Osteoblast (primary cell): ENCODE data around the gene REV3L. TPM values are rescaled to one million over a fixed set of nuclear protein-coding genes. Genes with fewer than 3 reads are reported as not detected.

Experiments used
- DNase-seq: peaks from one replicate; pipeline ENCODE4 v3.0.0; 2011; ENCODE audit warnings: low spot score, mixed read lengths; ENCODE audit not compliant: insufficient read length; ENCODE audit errors: missing footprints
- H2AFZ ChIP-seq: 2 replicates; pipeline ENCODE4 v1.6.0; 2011; ENCODE audit warnings: mild to moderate bottlenecking, low read length
- H3K27ac ChIP-seq: 2 replicates; pipeline ENCODE4 v1.5.1; 2011; ENCODE audit warnings: mild to moderate bottlenecking, low read depth, low read length, moderate library complexity
- H3K27me3 ChIP-seq: 2 replicates; pipeline ENCODE4 v1.6.0; 2012; ENCODE audit warnings: mild to moderate bottlenecking, control low read depth, inconsistent platforms, low read length, moderate library complexity; ENCODE audit not compliant: insufficient read depth
- H3K36me3 ChIP-seq: 2 replicates; pipeline ENCODE4 v1.5.1; 2011; ENCODE audit warnings: mild to moderate bottlenecking, low read length, control low read depth, moderate library complexity; ENCODE audit not compliant: insufficient read depth
- H3K4me1 ChIP-seq: 2 replicates; pipeline ENCODE4 v1.5.1; 2011; ENCODE audit warnings: mild to moderate bottlenecking, low read length, control low read depth, moderate library complexity; ENCODE audit not compliant: insufficient read depth
- H3K4me2 ChIP-seq: 2 replicates; pipeline ENCODE4 v1.6.0; 2011; ENCODE audit warnings: mild to moderate bottlenecking, low read length; ENCODE audit not compliant: insufficient read depth
- H3K4me3 ChIP-seq: fragments of 200-600 bp; sonication (generic); 3 replicates; pipeline ENCODE4 v1.5.1; 2012; ENCODE audit warnings: mild to moderate bottlenecking, low read length, inconsistent platforms; ENCODE audit not compliant: insufficient read depth
- H3K79me2 ChIP-seq: 2 replicates; pipeline ENCODE4 v1.6.0; 2012; ENCODE audit warnings: mild to moderate bottlenecking, low read length, control low read depth, inconsistent platforms; ENCODE audit not compliant: insufficient read depth
- H3K9me3 ChIP-seq: 2 replicates; pipeline ENCODE4 v1.5.1; 2011; ENCODE audit warnings: low read depth, low read length, control low read depth
- H4K20me1 ChIP-seq: 2 replicates; pipeline ENCODE4 v1.6.0; 2012; ENCODE audit warnings: mild to moderate bottlenecking, low read length, control low read depth; ENCODE audit not compliant: insufficient read depth
- total RNA-seq: library from RNA; depleted of rRNA; stranded (reverse); fragments of >200 nt; gene quantifications from 2 replicates; pipeline ENCODE4 v1.2.3, GENCODE V29; 2012
- TF ChIP-seq, protein P1 (sequence below): IDR thresholded peaks from 2 replicates; pipeline ENCODE4 v1.5.1; 2011; ENCODE audit warnings: mild to moderate bottlenecking, low read depth, low read length, moderate library complexity; ENCODE audit errors: extremely low read depth

The REV3L gene
- total RNA-seq, 1 donor, result 42.0 TPM

DNA sequence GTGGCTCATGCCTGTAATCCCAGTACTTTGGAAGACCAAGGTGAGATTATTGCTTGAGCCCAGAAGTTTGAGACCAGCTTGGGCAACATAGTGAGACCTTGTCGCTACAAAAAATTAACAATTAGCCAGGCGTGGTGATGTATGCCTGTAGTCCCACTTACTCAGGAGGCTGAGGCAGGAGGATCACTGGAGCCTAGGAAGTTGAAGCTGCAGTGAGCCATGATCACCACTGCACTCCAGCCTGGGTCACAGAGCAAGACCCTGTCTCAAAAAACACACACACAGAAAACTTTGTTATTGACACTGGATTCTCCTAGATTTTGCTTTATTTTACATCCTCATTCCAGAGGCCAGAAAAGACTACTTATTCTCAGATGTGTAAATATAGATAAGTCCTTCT lies 9.5 kb upstream of the REV3L start:
- no peak overlapping the region for H3K4me3 ChIP-seq
- DNase-seq, result no peak
- TF ChIP-seq, protein P1, sequence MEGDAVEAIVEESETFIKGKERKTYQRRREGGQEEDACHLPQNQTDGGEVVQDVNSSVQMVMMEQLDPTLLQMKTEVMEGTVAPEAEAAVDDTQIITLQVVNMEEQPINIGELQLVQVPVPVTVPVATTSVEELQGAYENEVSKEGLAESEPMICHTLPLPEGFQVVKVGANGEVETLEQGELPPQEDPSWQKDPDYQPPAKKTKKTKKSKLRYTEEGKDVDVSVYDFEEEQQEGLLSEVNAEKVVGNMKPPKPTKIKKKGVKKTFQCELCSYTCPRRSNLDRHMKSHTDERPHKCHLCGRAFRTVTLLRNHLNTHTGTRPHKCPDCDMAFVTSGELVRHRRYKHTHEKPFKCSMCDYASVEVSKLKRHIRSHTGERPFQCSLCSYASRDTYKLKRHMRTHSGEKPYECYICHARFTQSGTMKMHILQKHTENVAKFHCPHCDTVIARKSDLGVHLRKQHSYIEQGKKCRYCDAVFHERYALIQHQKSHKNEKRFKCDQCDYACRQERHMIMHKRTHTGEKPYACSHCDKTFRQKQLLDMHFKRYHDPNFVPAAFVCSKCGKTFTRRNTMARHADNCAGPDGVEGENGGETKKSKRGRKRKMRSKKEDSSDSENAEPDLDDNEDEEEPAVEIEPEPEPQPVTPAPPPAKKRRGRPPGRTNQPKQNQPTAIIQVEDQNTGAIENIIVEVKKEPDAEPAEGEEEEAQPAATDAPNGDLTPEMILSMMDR, result no peak
- H3K79me2 ChIP-seq, result peaks cover 39% of the 10 kb centered on the region
- H3K4me2 ChIP-seq, result no peak overlapping the region
- H3K4me1 ChIP-seq, result peaks cover 5% of the 10 kb centered on the region
- no peaks in the 10 kb centered on the region for H3K27me3 ChIP-seq
- H4K20me1 ChIP-seq, result no peaks in the 10 kb centered on the region
- H2AFZ ChIP-seq, result no peak overlapping the region
- no peak overlapping the region for H3K27ac ChIP-seq
- H3K9me3 ChIP-seq, result no peaks in the 10 kb centered on the region
- peaks cover 5% of the 10 kb centered on the region for H3K36me3 ChIP-seq

DNA sequence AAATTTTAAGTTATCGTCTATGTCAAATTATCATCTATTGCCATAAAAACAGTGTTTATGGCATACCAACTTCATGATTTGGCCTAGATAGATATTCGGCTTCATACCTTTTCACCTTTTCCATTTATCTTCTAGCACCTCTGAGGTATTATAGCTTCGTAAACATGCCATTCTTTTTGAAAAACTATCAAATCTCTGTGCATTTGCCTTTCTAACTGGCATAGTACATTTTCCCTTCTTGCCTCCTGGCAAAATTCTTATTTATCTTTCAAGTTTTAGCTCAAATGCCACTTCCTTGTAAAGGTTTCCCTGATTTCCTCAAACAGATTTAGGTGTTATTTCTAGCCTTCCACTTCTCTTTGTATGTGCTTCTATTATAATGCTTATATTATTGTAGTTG lies 7.0 kb upstream of the REV3L start:
- H3K9me3 ChIP-seq, result no peaks in the 10 kb centered on the region
- no peak overlapping the region for H3K4me3 ChIP-seq
- H3K4me1 ChIP-seq, result peaks cover 18% of the 10 kb centered on the region
- H3K27me3 ChIP-seq, result no peaks in the 10 kb centered on the region
- no peak overlapping the region for H2AFZ ChIP-seq
- no peak for DNase-seq
- TF ChIP-seq, protein P1, result no peak
- H4K20me1 ChIP-seq, result no peaks in the 10 kb centered on the region
- H3K27ac ChIP-seq, result no peak overlapping the region
- peaks cover 5% of the 10 kb centered on the region for H3K36me3 ChIP-seq
- peaks cover 54% of the 10 kb centered on the region for H3K79me2 ChIP-seq
- no peak overlapping the region for H3K4me2 ChIP-seq

DNA sequence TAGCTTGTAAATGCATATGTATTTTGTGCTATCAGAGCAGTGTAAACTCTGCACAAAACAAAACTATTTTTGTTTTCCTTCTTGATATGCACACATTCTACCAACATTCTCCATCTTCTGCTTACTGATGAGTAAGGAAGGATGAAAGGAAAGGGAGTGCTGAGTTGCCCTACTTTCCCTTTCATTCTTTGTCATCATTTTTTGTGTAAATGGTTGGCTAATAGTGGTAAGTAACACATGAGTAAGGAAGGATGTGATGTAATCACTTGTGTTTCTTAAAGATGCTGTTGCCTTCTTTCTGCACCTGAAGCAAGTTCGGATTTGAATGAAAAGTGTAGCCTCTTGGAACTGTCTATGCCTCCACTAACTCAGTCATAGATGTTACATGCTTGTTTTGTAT lies 4.6 kb upstream of the REV3L start:
- Histone ChIP-seq H3K4me3 (no peak overlapping the region), H4K20me1 (no peaks in the 10 kb centered on the region), H3K9me3 (no peaks in the 10 kb centered on the region), H3K4me1 (peaks cover 28% of the 10 kb centered on the region), H2AFZ (peak overlapping the region; percentile 47), H3K27ac (peak overlapping the region; percentile 42), H3K27me3 (no peaks in the 10 kb centered on the region), H3K4me2 (no peak overlapping the region), H3K36me3 (peaks cover 5% of the 10 kb centered on the region), H3K79me2 (peaks cover 56% of the 10 kb centered on the region)
- TF ChIP-seq, protein P1, result no peak
- no peak for DNase-seq

DNA sequence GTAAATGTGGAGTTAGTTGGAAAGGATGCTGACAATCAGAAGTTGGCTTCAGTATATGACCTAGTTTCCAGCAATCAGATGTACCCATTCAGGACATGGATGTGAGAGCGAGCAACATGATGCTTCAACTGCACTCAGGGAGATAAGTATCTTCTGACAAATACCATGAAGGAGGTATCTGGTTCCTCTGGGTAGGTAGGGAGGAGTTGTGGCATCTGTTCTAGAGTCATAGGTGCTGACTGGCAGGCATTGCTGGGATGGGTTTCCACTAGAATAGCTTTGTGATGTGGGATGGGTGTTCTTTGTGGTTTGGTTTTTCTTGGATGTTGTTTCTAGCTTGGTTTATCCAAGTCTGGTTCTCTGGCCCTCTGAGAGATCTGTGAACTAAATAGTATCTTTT lies 3.9 kb upstream of the REV3L start:
- Histone ChIP-seq H4K20me1 (peaks cover 2% of the 10 kb centered on the region), H3K27me3 (no peaks in the 10 kb centered on the region), H3K4me2 (no peak overlapping the region), H3K9me3 (no peaks in the 10 kb centered on the region), H3K79me2 (peaks cover 59% of the 10 kb centered on the region), H3K4me3 (no peak overlapping the region), H3K4me1 (peaks cover 28% of the 10 kb centered on the region), H2AFZ (no peak overlapping the region), H3K36me3 (peaks cover 5% of the 10 kb centered on the region), H3K27ac (peak overlapping the region; percentile 48)
- TF ChIP-seq, protein P1, result no peak
- no peak for DNase-seq
